Psoas muscle (tissue), 8 donors: ENCODE results near the gene RAB8A. TPM values are rescaled to one million over a fixed set of nuclear protein-coding genes. Genes with fewer than 3 reads are reported as not detected.
A peak's percentile ranks its signal among the peaks of the same experiment; 100 is the strongest.

ENCODE experiments used
- ATAC-seq, 4 donors: fragments of 200-7000 bp; cut with Tn5 transposase; one replicate each; pipeline ENCODE4 v1.9.1; 2020; ENCODE audit warnings: moderate library complexity in 3 of 4, mild to moderate bottlenecking in 2 of 4
- DNase-seq, 2 donors: peaks; one replicate each; pipeline ENCODE4 v3.0.0-alpha.2; 2020
- H3K27ac ChIP-seq: fragments of 200-600 bp; one replicate; pipeline ENCODE4 v1.8.0; 2022
- H3K27me3 ChIP-seq, 3 donors: fragments of 200-600 bp in 1 of 3; one replicate each; pipeline versions ENCODE4 v1.6.1 to v1.8.0; 2013 to 2022; ENCODE audit warnings: low read length in 2 of 3, mild to moderate bottlenecking in 2 of 3, moderate library complexity in 1 of 3; ENCODE audit not compliant: insufficient read depth in 3 of 3
- H3K36me3 ChIP-seq, 2 donors: fragments of 200-600 bp in 1 of 2; one replicate each; pipeline versions ENCODE4 v1.6.1 to v1.8.0; 2013 to 2022; ENCODE audit warnings: low read depth in 1 of 2, mild to moderate bottlenecking in 1 of 2, moderate library complexity in 1 of 2; ENCODE audit not compliant: insufficient read depth in 1 of 2
- H3K4me1 ChIP-seq: fragments of 200-600 bp; one replicate; pipeline ENCODE4 v1.8.0; 2022
- H3K4me3 ChIP-seq: fragments of 200-600 bp; one replicate; pipeline ENCODE4 v1.8.0; 2022; ENCODE audit warnings: mild to moderate bottlenecking
- H3K9me3 ChIP-seq: fragments of 200-600 bp; one replicate; pipeline ENCODE4 v1.8.0; 2022
- CTCF ChIP-seq: fragments of 200-600 bp; IDR thresholded peaks from one replicate; pipeline ENCODE4 v1.8.0; 2022; ENCODE audit warnings: antibody characterized with exemption
- WGBS, 3 donors: extraction: QIAGEN DNeasy Blood & Tissue Kit; methylation state at CpG; one replicate each; pipeline versions ENCODE4 v1.1.6 to v1.1.7; 2013; 5-methylcytosine and 5-hydroxymethylcytosine counted together
- intact Hi-C, 2 donors: fragments of 100-400 bp; cut with DNase I; formaldehyde crosslinking; loops; one replicate each; pipeline versions ENCODE4 v1.11.0 to v1.14.2; 2022
- polyA plus RNA-seq, 3 donors: library from polyadenylated mRNA; stranded (reverse); fragments of 200-250 nt; gene quantifications; one replicate each; pipeline ENCODE4 v1.2.3, GENCODE V29; 2013
- total RNA-seq, 4 donors: library from RNA; stranded (reverse); fragmentation: NEBNext Ultra II Directional in 2 of 4; extraction: Animal tissue kit (Norgen Biotek cat#: 25700) in 2 of 4; gene quantifications; one replicate each; pipeline versions ENCODE4 v1.2.1 to v1.2.4, GENCODE V29; 2021 to 2023
- donor health status: healthy with polysubstance abuse.
- donor health status: DM: no; HTN: no; CAD: no; lungs with moderate emphysema.
- donor health status: Bipolar disorder and iron deficiency.
- donor health status: healthy.
- donor health status: DM: yes; HTN: yes; CAD: no.
- donor health status: DM: no; HTN: no; CAD: no.
- donor health status: DM: no; HTN: no; CAD: no.
- donor health status: DM: yes; HTN: yes; CAD: no.

Gene RAB8A
- total and polyA plus RNA-seq, 7 donors, result 7.1 to 13.0 (median 8.4) TPM

- peak in 1 of 2 donors; percentile 8 for DNase-seq
- no peak for ATAC-seq
- Histone ChIP-seq H3K27me3 (no peaks in the 10 kb centered on the region), H3K27ac (no peak overlapping the region), H3K4me3 (no peak overlapping the region), H3K36me3 (peaks cover 0 to 77% of the 10 kb centered on the region in 2 donors), H3K4me1 (no peaks in the 10 kb centered on the region), H3K9me3 (no peaks in the 10 kb centered on the region)
- intact Hi-C loops, result no loop called here
- WGBS, 3 donors, result 93 to 100% (median 98%) methylated on average over 4 of the region's 4 CpGs
- TF ChIP-seq CTCF, result no peak
Observed at GRCh38 chr19:16100524-16100923, 11.2 kb upstream of the RAB8A start.

- H3K4me1 ChIP-seq, result no peaks in the 10 kb centered on the region
- no peak overlapping the region for H3K27ac ChIP-seq
- no peak overlapping the region for H3K4me3 ChIP-seq
- no peaks in the 10 kb centered on the region for H3K27me3 ChIP-seq
- intact Hi-C loops, result no loop called here
- WGBS, 3 donors, result 86 to 91% (median 90%) methylated on average over 6 of the region's 6 CpGs
- peaks cover 0 to 39% of the 10 kb centered on the region in 2 donors for H3K36me3 ChIP-seq
- no peak for TF ChIP-seq CTCF
- DNase-seq (no peak), ATAC-seq (no peak)
- no peaks in the 10 kb centered on the region for H3K9me3 ChIP-seq
Observed at GRCh38 chr19:16104722-16105121, 7.0 kb upstream of the RAB8A start.

- intact Hi-C loops, result no loop called here
- Histone ChIP-seq H3K27ac (no peak overlapping the region), H3K36me3 (peaks cover 0 to 26% of the 10 kb centered on the region in 2 donors), H3K9me3 (no peaks in the 10 kb centered on the region), H3K4me3 (no peak overlapping the region), H3K4me1 (no peaks in the 10 kb centered on the region), H3K27me3 (no peaks in the 10 kb centered on the region)
- TF ChIP-seq CTCF, result no peak
- ATAC-seq, result no peak
- no peak for DNase-seq
- 10 to 17% (median 12%) methylated on average over 3 of the region's 3 CpGs for WGBS, 3 donors
Observed at GRCh38 chr19:16106121-16106520, 5.6 kb upstream of the RAB8A start.

GRCh38 chr19:16111909-16112752, 442 bp downstream of the RAB8A start:
- Histone ChIP-seq H3K36me3 (no peaks in the 10 kb centered on the region), H3K9me3 (no peaks in the 10 kb centered on the region), H3K4me1 (peaks cover 12% of the 10 kb centered on the region), H3K27me3 (no peaks in the 10 kb centered on the region), H3K27ac (peak overlapping the region; percentile 83), H3K4me3 (peak overlapping the region; percentile 66)
- 3 to 5% (median 3%) methylated on average over 33 to 37 of the region's 37 CpGs for WGBS, 3 donors
- intact Hi-C loops, result loop anchor here in 1 of 2 donors (2.0 to 5.0 kb wide), 3 partner anchors 70 to 85 kb away; partner anchors contain the start of gene AP1M1
- TF ChIP-seq CTCF, result no peak
- ATAC-seq (peak in 1 of 4 donors; percentile 6), DNase-seq (peak in 1 of 2 donors; percentile 20)
